Bronchial epithelial cell (primary cell): ENCODE data around the gene FAM131C. TPM values are rescaled to one million over a fixed set of nuclear protein-coding genes. Genes with fewer than 3 reads are reported as not detected.
A peak's percentile ranks its signal among the peaks of the same experiment; 100 is the strongest.

ENCODE experiments used
- DNase-seq: peaks from one replicate; pipeline ENCODE4 v3.0.0-alpha.2; 2010; ENCODE audit warnings: low read depth
- FAIRE-seq: peaks from 2 replicates; lab custom pipeline; 2011; peaks lifted over from hg19 to GRCh38; lab: Jason Lieb, UNC
- H3K27me3 ChIP-seq: 2 replicates; pipeline ENCODE4 v1.5.1; 2011; ENCODE audit warnings: low read length; ENCODE audit not compliant: control insufficient read depth, insufficient read depth
- H3K36me3 ChIP-seq: 2 replicates; pipeline ENCODE4 v1.5.1; 2011; ENCODE audit warnings: low read length; ENCODE audit not compliant: control insufficient read depth, insufficient read depth
- H3K4me3 ChIP-seq: 2 replicates; pipeline ENCODE4 v1.5.1; 2011; ENCODE audit warnings: mild to moderate bottlenecking, low read depth, low read length, control low read depth
- CTCF ChIP-seq: IDR thresholded peaks from 2 replicates; pipeline ENCODE4 v1.5.1; 2011; ENCODE audit warnings: mild to moderate bottlenecking, moderate library complexity, low read length, control low read depth, inconsistent platforms; ENCODE audit not compliant: insufficient read depth, severe bottlenecking
- total RNA-seq: library from RNA; depleted of rRNA; stranded (reverse); fragments of >200 nt; gene quantifications from 2 replicates; pipeline ENCODE4 v1.2.1, GENCODE V29; 2014

Gene FAM131C
- total RNA-seq, 1 donor from 2014 or later, result 0.53 TPM

GRCh38 chr1:16119926-16120325 is 46.5 kb upstream of the FAM131C start:
- DNase-seq, result no peak
- H3K4me3 ChIP-seq, result no peak overlapping the region
- FAIRE-seq, result no peak
- no peaks in the 10 kb centered on the region for H3K27me3 ChIP-seq
- H3K36me3 ChIP-seq, result peaks cover 3% of the 10 kb centered on the region
- no peak for TF ChIP-seq CTCF

GRCh38 chr1:16119504-16119903 is 46.1 kb upstream of the FAM131C start:
- DNase-seq (no peak), FAIRE-seq (peak; percentile 32)
- TF ChIP-seq CTCF, result no peak
- Histone ChIP-seq H3K36me3 (peaks cover under 1% of the 10 kb centered on the region), H3K27me3 (no peaks in the 10 kb centered on the region), H3K4me3 (no peak overlapping the region)

GRCh38 chr1:16118706-16119105 is 45.3 kb upstream of the FAM131C start:
- TF ChIP-seq CTCF, result no peak
- no peak for FAIRE-seq

GRCh38 chr1:16117936-16118335 is 44.5 kb upstream of the FAM131C start:
- Histone ChIP-seq H3K27me3 (no peaks in the 10 kb centered on the region), H3K36me3 (no peaks in the 10 kb centered on the region), H3K4me3 (no peak overlapping the region)
- TF ChIP-seq CTCF, result no peak
- FAIRE-seq (no peak), DNase-seq (no peak)

More at GRCh38 chr1:16118706-16119105, 45.3 kb upstream of the FAM131C start:
- H3K36me3 ChIP-seq, result no peaks in the 10 kb centered on the region
- no peaks in the 10 kb centered on the region for H3K27me3 ChIP-seq
- DNase-seq, result no peak
- H3K4me3 ChIP-seq, result no peak overlapping the region

- peak; percentile 46 for DNase-seq
- no peak for TF ChIP-seq CTCF
- Histone ChIP-seq H3K27me3 (no peaks in the 10 kb centered on the region), H3K36me3 (no peaks in the 10 kb centered on the region), H3K4me3 (no peak overlapping the region)
- FAIRE-seq, result no peak
Measured at GRCh38 chr1:16117369-16117768, 43.9 kb upstream of the FAM131C start.

GRCh38 chr1:16116625-16117024 is 43.2 kb upstream of the FAM131C start:
- FAIRE-seq (peak; percentile 40), DNase-seq (no peak)
- no peaks in the 10 kb centered on the region for H3K27me3 ChIP-seq
- TF ChIP-seq CTCF, result no peak
- no peaks in the 10 kb centered on the region for H3K36me3 ChIP-seq
- no peak overlapping the region for H3K4me3 ChIP-seq
